CD4-positive, alpha-beta T cell (primary cell): ENCODE data around the gene RHBDD3. TPM values are rescaled to one million over a fixed set of nuclear protein-coding genes. Genes with fewer than 3 reads are reported as not detected.

ENCODE experiments used
- ATAC-seq: fragments of 200-7000 bp; cut with Tn5 transposase; one replicate; pipeline ENCODE4 v1.10.0; 2022; ENCODE audit warnings: mild to moderate bottlenecking; ENCODE audit not compliant: poor library complexity
- CTCF ChIA-PET: fragments of 350-600 bp; sonication (Branson Sonifier 250); formaldehyde crosslinking; loops from one replicate; lab custom pipeline; 2021; ENCODE audit warnings: antibody characterized with exemption, inconsistent platforms; lab: Charles Lee
- POLR2A ChIA-PET: fragments of 350-600 bp; sonication (Branson Sonifier 250); formaldehyde crosslinking; loops from one replicate; lab custom pipeline; 2021; ENCODE audit warnings: antibody characterized with exemption, inconsistent platforms; lab: Charles Lee
- DNase-seq, 14 experiments: peaks; one replicate each; pipeline ENCODE4 v3.0.0-alpha.2; 2013 to 2020; ENCODE audit warnings: mixed read lengths in 2 of 14
- H3K27ac ChIP-seq, 2 donors: one replicate each; pipeline versions ENCODE4 v1.5.1 to v1.7.0; 2013; ENCODE audit warnings: low read length in 2 of 2, low read depth in 1 of 2, mild to moderate bottlenecking in 1 of 2
- H3K27me3 ChIP-seq, 2 experiments: 1 replicate in 1 of 2; 2 replicates in 1 of 2; pipeline versions ENCODE4 v1.6.1 to v1.7.0; 2013; ENCODE audit warnings: low read length in 2 of 2, control low read depth in 1 of 2, mild to moderate bottlenecking in 1 of 2, moderate library complexity in 1 of 2; ENCODE audit not compliant: insufficient read depth in 2 of 2, control insufficient read depth in 1 of 2
- H3K36me3 ChIP-seq: one replicate; pipeline ENCODE4 v1.6.1; 2013; ENCODE audit warnings: low read length, control low read depth; ENCODE audit not compliant: insufficient read depth
- H3K4me1 ChIP-seq: one replicate; pipeline ENCODE4 v1.6.1; 2013; ENCODE audit warnings: low read length, control low read depth; ENCODE audit not compliant: insufficient read depth
- H3K4me3 ChIP-seq: one replicate; pipeline ENCODE4 v1.5.1; 2013; ENCODE audit warnings: mild to moderate bottlenecking, low read length, moderate library complexity
- H3K9me3 ChIP-seq, 2 experiments: 1 replicate in 1 of 2; 2 replicates in 1 of 2; pipeline versions ENCODE4 v1.6.1 to v1.7.0; 2013; ENCODE audit warnings: low read length in 2 of 2, mild to moderate bottlenecking in 2 of 2, control low read depth in 1 of 2, moderate library complexity in 1 of 2; ENCODE audit not compliant: control insufficient read depth in 1 of 2, insufficient read depth in 1 of 2
- H3K27ac Mint-ChIP-seq: one replicate; pipeline ENCODE4 v1.8.0; 2020; ENCODE audit warnings: mixed read lengths
- H3K27me3 Mint-ChIP-seq: one replicate; pipeline ENCODE4 v1.8.0; 2021; ENCODE audit warnings: mixed read lengths
- H3K36me3 Mint-ChIP-seq: one replicate; pipeline ENCODE4 v1.8.0; 2021; ENCODE audit warnings: low read depth, mixed read lengths
- H3K4me1 Mint-ChIP-seq: one replicate; pipeline ENCODE4 v1.8.0; 2021; ENCODE audit warnings: low read depth, mixed read lengths
- H3K4me3 Mint-ChIP-seq: one replicate; pipeline ENCODE4 v1.8.0; 2020; ENCODE audit warnings: mild to moderate bottlenecking, mixed read lengths
- H3K9me3 Mint-ChIP-seq: one replicate; pipeline ENCODE4 v1.8.0; 2020; ENCODE audit warnings: mixed read lengths
- CTCF ChIP-seq: fragments of 200-600 bp; IDR thresholded peaks from one replicate; pipeline ENCODE4 v1.8.0; 2022; ENCODE audit warnings: antibody characterized with exemption, mild to moderate bottlenecking
- intact Hi-C, 2 experiments: fragments of 100-400 bp; cut with DNase I in 1 of 2; cut with micrococcal nuclease in 1 of 2; formaldehyde crosslinking; loops; one replicate each; pipeline versions ENCODE4 v1.15.1 to v1.9.0; 2023 to 2025; cut with DNase I, micrococcal nuclease
- total RNA-seq, 174 experiments: library from RNA in 2 of 174; stranded (reverse) in 2 of 174; gene quantifications; one replicate each; pipeline ENCODE4 v1.2.3 and lab custom pipeline; 2021 to 2026

The RHBDD3 gene
- total RNA-seq, 2 experiments from 2014 or later = 9.0 to 11.7 TPM

DNA sequence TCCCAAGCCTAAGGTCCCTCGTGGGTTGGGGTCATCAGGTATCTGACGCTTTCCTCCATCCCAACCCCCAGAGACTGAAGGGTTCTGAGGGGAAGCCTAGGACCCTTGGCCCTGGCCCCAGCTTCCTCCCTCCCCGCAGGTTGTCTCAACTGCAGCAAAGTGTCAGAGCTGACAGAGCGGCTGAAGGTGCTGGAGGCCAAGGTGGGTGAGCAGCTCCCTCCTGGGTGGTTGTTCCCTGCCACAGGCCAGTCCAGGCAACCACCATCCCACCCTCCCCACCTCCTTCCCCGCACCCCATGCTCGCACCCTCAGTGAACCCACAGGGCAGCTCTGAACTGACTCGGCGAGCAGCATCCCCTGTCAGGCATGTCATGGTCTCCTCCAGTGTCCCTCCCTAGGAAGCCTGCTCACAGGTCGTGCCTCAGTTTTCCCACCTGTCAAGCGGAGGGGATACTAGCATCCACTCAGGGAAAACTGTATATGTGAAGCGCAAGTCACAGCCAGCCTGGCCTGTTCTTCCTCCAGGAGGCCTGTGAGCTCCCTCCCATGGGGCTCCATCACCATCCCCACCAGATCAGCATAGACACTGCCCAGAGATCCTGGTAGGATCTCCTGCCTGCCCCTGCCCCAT, 41.3 kb downstream of the RHBDD3 start:
- POLR2A ChIA-PET = no interaction called here
- H3K36me3 Mint-ChIP-seq = no peaks in the 10 kb centered on the region
- Histone ChIP-seq H3K4me3 (no peak overlapping the region), H3K27me3 (no peaks in the 10 kb centered on the region), H3K27ac (no peak overlapping the region), H3K4me1 (no peaks in the 10 kb centered on the region), H3K9me3 (no peaks in the 10 kb centered on the region), H3K36me3 (no peaks in the 10 kb centered on the region)
- H3K9me3 Mint-ChIP-seq = no peaks in the 10 kb centered on the region
- no peak overlapping the region for H3K4me3 Mint-ChIP-seq
- no peak for DNase-seq
- no peak for ATAC-seq
- CTCF ChIA-PET = no interaction called here
- intact Hi-C loops = no loop called here
- H3K4me1 Mint-ChIP-seq = no peaks in the 10 kb centered on the region
- H3K27me3 Mint-ChIP-seq = no peaks in the 10 kb centered on the region
- no peak for TF ChIP-seq CTCF
- no peak overlapping the region for H3K27ac Mint-ChIP-seq

DNA sequence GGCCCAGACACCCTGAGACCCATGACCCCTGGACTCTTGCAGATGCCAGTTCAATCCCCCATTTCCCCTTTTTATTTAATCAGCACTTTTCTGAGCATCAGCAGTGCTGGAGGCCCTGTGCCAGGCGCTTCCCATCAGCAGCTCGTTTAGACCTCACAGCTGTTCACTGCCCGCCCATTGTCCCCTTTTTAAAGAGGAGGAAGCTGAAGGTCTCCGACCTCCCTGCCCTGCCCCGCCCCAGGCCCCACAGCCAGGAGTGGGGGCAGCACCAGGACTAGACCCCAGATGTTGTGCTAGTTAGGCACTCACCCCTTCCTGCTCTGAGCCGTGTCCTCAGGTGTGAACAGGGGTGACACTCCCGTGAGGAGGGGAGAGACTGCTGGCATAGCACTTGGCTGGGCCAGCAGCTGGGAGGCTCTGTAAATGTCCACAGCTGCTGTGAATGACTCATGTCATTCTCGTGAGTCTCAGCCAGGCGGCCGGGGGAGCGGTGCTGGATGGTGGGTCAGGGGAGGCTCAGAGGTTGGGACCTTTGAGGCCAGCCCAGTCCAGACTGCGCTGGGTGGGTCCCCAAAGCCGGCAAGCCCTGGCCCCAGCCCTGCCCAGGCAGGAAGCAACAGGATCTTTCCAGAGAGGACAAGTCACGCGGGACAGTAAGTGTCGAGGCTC, 42.2 kb downstream of the RHBDD3 start:
- Histone ChIP-seq H3K4me1 (no peaks in the 10 kb centered on the region), H3K9me3 (no peaks in the 10 kb centered on the region), H3K27ac (no peak overlapping the region), H3K4me3 (no peak overlapping the region), H3K36me3 (no peaks in the 10 kb centered on the region), H3K27me3 (no peaks in the 10 kb centered on the region)
- Mint-ChIP-seq H3K4me1 (no peaks in the 10 kb centered on the region), H3K27me3 (no peaks in the 10 kb centered on the region), H3K36me3 (no peaks in the 10 kb centered on the region), H3K4me3 (no peak overlapping the region), H3K27ac (no peak overlapping the region), H3K9me3 (no peaks in the 10 kb centered on the region)
- POLR2A ChIA-PET = no interaction called here
- no peak for ATAC-seq
- DNase-seq = no peak
- CTCF ChIA-PET = no interaction called here
- no peak for TF ChIP-seq CTCF
- intact Hi-C loops = no loop called here

DNA sequence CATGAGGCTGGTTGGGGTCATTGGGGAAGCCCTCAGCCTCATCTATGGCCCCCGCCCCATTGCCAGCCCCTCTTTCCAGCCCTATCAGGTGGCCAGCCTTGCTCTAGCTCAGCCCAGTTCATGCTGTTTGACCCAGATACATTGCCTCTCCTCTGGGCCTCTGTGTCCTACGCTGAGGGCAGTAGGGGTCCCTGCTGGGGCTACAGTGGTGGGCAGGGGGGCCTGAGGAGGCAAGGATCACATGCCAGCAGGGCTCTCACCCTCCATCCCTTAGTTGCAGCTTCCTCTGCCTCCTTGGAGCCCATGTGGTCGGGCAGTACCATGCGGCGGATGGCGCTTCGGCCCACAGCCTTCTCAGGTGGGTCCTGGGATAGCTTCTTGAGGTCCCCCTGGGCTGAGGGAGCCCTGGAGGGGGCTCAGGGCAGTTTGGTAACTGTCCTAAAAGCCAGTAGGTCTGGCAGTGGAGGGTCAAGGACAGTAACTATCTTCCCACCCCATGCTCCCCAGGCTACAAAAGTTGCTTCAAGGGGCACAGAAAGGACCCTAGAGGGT, 42.8 kb downstream of the RHBDD3 start:
- H3K27me3 Mint-ChIP-seq = no peaks in the 10 kb centered on the region

More for the DNA sequence above, 42.8 kb downstream of the RHBDD3 start:
- no peak for TF ChIP-seq CTCF
- H3K27ac ChIP-seq = no peak overlapping the region
- Mint-ChIP-seq H3K4me1 (no peaks in the 10 kb centered on the region), H3K4me3 (no peak overlapping the region), H3K36me3 (no peaks in the 10 kb centered on the region), H3K9me3 (no peaks in the 10 kb centered on the region), H3K27ac (no peak overlapping the region)
- POLR2A ChIA-PET = no interaction called here
- H3K4me3 ChIP-seq = no peak overlapping the region
- DNase-seq (no peak), ATAC-seq (no peak)
- CTCF ChIA-PET = no interaction called here
- intact Hi-C loops = no loop called here
- H3K9me3 ChIP-seq = no peaks in the 10 kb centered on the region
- no peaks in the 10 kb centered on the region for H3K27me3 ChIP-seq
- no peaks in the 10 kb centered on the region for H3K4me1 ChIP-seq
- no peaks in the 10 kb centered on the region for H3K36me3 ChIP-seq
